ENCODE measurements around the gene NPC2. TPM values are rescaled to one million over a fixed set of nuclear protein-coding genes. Genes with fewer than 3 reads are reported as not detected.
"Not testable (repeated sequence)": the region's sequence is repeated elsewhere in the genome, so short reads cannot be mapped to it uniquely, and the experiment has no call there.

The NPC2 gene
- polyA plus RNA-seq, 1 experiment, result 267 TPM

DNA sequence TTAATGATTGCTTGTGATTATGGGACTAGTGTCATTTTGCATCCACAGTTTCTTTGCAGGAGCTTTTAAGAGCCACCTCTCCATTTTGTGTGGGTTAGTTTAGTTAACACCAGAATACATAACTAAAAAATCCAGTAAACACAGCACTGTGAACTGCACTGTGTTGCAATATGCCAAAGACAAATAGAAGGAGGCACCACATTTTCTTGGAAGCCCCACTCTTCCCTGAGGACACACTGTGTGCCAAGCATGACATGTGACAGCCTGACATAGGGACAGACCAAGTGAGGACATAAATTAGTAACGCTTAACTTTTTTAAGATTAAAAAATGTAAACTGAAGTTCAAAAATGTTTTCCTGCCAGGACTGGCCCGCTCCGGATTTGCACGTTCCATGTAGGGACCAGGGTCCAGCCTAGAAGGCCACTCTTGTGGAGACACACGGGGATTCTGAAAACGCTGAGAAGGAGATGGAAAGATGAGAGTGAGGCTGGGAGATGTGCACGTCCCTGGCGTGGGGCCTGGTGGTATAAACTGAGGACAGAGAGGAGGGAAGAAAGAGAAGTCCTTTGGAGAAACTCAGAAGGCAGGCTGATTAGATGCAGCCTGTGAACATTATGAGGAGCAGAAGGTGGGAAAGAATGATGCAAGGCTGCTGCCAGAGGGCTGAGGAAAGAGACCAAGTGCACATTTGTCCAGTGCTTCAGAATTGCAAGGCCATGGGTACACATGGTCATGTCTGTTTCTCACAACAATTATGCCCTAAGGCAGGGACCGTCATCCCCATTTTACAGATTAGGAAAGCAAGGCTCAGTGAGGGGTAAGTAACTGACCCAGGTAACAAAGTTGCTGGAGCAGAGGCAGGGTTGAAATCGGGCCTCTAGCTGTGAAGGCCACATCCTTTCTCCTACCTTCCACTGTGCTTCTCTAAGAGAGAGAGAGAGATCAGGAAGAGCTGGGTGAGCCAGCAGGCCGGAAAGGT, 45.6 kb upstream of the NPC2 start:
- ChIA-PET POLR2A (no interaction called here), CTCF (interaction anchor here (1.2 to 1.4 kb wide), 3 partner anchors 11 to 70 kb away, joined by 3 read pairs; no protein-coding TSS in a partner anchor)
- TF ChIP-seq CTCF (IDR thresholded peaks at IDR 0.05; ENCODE audit: insufficient read depth, low read depth, low read length), result no peak
- DNase-seq (ENCODE audit: low read depth), result no peak
- peaks cover 4% of the 10 kb centered on the region for H3K36me3 ChIP-seq (ENCODE audit: control insufficient read depth, insufficient read depth, low read length)
- no peak overlapping the region for H3K4me3 ChIP-seq (ENCODE audit: low read depth, low read length)
- H3K27me3 ChIP-seq (ENCODE audit: control insufficient read depth, insufficient read depth, low read length), result no peaks in the 10 kb centered on the region

DNA sequence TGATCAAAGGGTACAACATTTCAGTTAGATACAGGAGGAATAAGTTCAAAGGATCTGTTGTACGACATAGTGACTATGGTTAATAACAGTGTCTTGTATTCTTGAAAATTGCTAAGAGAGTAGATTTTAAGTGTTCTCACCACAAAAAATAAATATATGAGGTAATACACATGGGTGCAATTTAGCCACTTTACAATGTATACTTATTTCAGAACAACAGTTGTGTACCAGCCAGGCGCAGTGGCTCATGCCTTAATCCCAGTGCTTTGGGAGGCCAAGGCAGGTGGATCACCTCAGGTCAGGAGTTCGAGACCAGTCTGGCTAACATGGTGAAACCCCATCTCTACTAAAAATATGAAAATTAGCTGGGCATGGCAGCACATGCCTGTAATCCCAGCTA, 43.2 kb upstream of the NPC2 start:
- POLR2A ChIA-PET; DNase-seq (ENCODE audit: low read depth); CTCF ChIA-PET; H3K36me3 ChIP-seq (ENCODE audit: control insufficient read depth, insufficient read depth, low read length); H3K4me3 ChIP-seq (ENCODE audit: low read depth, low read length); H3K27me3 ChIP-seq (ENCODE audit: control insufficient read depth, insufficient read depth, low read length): not testable (repeated sequence)

- no peak for TF ChIP-seq CTCF (IDR thresholded peaks at IDR 0.05; ENCODE audit: insufficient read depth, low read depth, low read length)
- POLR2A ChIA-PET, result no interaction called here
- CTCF ChIA-PET, result interaction anchor here (0.8 kb wide), 1 partner anchor 19 kb away, joined by 3 read pairs; no protein-coding TSS in a partner anchor
- Histone ChIP-seq H3K27me3 (ENCODE audit: control insufficient read depth, insufficient read depth, low read length) (no peaks in the 10 kb centered on the region), H3K4me3 (ENCODE audit: low read depth, low read length) (no peak overlapping the region), H3K36me3 (ENCODE audit: control insufficient read depth, insufficient read depth, low read length) (peaks cover 4% of the 10 kb centered on the region)
- DNase-seq (ENCODE audit: low read depth), result no peak
Measured at GRCh38 chr14:74535756-74536325, 42.7 kb upstream of the NPC2 start.

DNA sequence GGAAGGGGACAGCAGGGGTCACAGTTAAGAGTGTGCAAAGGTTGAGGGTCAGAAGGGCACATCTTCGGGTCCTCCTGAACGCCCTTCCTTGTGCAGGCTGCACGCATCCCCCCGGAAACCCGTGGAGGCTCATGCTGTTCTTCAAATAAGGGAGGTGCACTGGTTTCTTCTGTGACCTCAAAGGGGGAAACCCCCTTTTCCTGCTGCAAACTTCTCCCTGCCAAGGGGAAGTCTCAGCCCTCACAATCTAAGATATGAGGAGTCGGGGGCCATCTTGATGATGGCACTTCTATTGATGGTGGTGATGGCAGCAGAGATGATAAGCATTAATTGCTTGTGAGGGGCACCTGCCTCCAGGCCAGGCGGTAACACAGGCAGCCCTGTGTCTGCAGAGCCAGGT, 40.5 kb upstream of the NPC2 start:
- Histone ChIP-seq H3K4me3 (ENCODE audit: low read depth, low read length) (no peak overlapping the region), H3K27me3 (ENCODE audit: control insufficient read depth, insufficient read depth, low read length) (no peaks in the 10 kb centered on the region), H3K36me3 (ENCODE audit: control insufficient read depth, insufficient read depth, low read length) (peaks cover 6% of the 10 kb centered on the region)
- ChIA-PET POLR2A (no interaction called here), CTCF (interaction anchor here (1.0 to 1.6 kb wide), 2 partner anchors 13 to 75 kb away, joined by 3 read pairs; no protein-coding TSS in a partner anchor)
- no peak for DNase-seq (ENCODE audit: low read depth)
- no peak for TF ChIP-seq CTCF (IDR thresholded peaks at IDR 0.05; ENCODE audit: insufficient read depth, low read depth, low read length)

GRCh38 chr14:74532246-74532645, 39.1 kb upstream of the NPC2 start:
- no peak for TF ChIP-seq CTCF (IDR thresholded peaks at IDR 0.05; ENCODE audit: insufficient read depth, low read depth, low read length)
- DNase-seq (ENCODE audit: low read depth), result no peak
- Histone ChIP-seq H3K4me3 (ENCODE audit: low read depth, low read length) (no peak overlapping the region), H3K36me3 (ENCODE audit: control insufficient read depth, insufficient read depth, low read length) (peaks cover 6% of the 10 kb centered on the region), H3K27me3 (ENCODE audit: control insufficient read depth, insufficient read depth, low read length) (no peaks in the 10 kb centered on the region)
- ChIA-PET CTCF (interaction anchor here (0.6 to 1.6 kb wide), 3 partner anchors 12 to 33 kb away, joined by 3 read pairs; no protein-coding TSS in a partner anchor), POLR2A (no interaction called here)
